ENCODE data around the gene TUBB2B. TPM values are rescaled to one million over a fixed set of nuclear protein-coding genes. Genes with fewer than 3 reads are reported as not detected.
A peak's percentile ranks its signal among the peaks of the same experiment; 100 is the strongest.

TUBB2B gene
- total and polyA plus RNA-seq, 7 donors, result 1.1 to 5.7 (median 3.4) TPM

DNA sequence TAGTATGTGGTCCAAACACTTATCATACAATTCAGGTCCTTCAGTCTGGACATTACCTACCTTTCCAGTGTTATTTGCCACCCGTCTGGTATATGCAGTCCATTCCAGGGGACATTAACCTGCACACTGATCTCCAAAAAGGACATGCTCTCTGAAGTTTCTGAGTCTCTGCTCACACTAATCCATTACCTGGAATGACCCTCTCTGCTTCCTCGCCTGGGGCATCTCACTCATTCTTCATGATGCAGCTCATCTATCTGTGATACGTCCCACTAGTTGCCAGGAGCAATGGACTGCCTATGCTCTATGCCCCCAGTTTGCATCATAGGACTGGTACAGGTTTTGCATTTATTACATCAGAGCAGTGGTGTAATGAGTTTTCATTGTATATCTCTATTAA, 5.9 kb upstream of the TUBB2B start:
- intact Hi-C loops (cut with DNase I), result no loop called here
- peaks cover 18% of the 10 kb centered on the region for H3K4me1 ChIP-seq

GRCh38 chr6:3232017-3232945, 4.8 kb upstream of the TUBB2B start:
- 20 to 35% (median 23%) methylated on average over 23 of the region's 23 CpGs for WGBS, 3 donors
- TF ChIP-seq, protein P1, sequence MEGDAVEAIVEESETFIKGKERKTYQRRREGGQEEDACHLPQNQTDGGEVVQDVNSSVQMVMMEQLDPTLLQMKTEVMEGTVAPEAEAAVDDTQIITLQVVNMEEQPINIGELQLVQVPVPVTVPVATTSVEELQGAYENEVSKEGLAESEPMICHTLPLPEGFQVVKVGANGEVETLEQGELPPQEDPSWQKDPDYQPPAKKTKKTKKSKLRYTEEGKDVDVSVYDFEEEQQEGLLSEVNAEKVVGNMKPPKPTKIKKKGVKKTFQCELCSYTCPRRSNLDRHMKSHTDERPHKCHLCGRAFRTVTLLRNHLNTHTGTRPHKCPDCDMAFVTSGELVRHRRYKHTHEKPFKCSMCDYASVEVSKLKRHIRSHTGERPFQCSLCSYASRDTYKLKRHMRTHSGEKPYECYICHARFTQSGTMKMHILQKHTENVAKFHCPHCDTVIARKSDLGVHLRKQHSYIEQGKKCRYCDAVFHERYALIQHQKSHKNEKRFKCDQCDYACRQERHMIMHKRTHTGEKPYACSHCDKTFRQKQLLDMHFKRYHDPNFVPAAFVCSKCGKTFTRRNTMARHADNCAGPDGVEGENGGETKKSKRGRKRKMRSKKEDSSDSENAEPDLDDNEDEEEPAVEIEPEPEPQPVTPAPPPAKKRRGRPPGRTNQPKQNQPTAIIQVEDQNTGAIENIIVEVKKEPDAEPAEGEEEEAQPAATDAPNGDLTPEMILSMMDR (IDR thresholded peaks at IDR 0.05), result no peak
- Histone ChIP-seq H3K4me1 (peaks cover 27% of the 10 kb centered on the region), H3K27ac (no peak overlapping the region), H3K27me3 (ENCODE audit: insufficient read depth in 3 of 3, low read length in 2 of 3) (peaks cover 0 to 97% (median 21%) of the 10 kb centered on the region in 3 donors), H3K36me3 (ENCODE audit: insufficient read depth in 1 of 2, low read depth in 1 of 2) (no peaks in the 10 kb centered on the region), H3K4me3 (peak overlapping the region; percentile 63), H3K9me3 (no peaks in the 10 kb centered on the region)
- ATAC-seq (no peak), DNase-seq (no peak)
- intact Hi-C loops (cut with DNase I), result no loop called here

More for the DNA sequence above, 5.9 kb upstream of the TUBB2B start:
- 81 to 94% (median 86%) methylated on average over 3 of the region's 3 CpGs for WGBS, 3 donors
- no peak overlapping the region for H3K27ac ChIP-seq
- TF ChIP-seq, protein P1 (IDR thresholded peaks at IDR 0.05), result no peak
- DNase-seq (no peak), ATAC-seq (no peak)
- H3K36me3 ChIP-seq (ENCODE audit: insufficient read depth in 1 of 2, low read depth in 1 of 2), result no peaks in the 10 kb centered on the region
- H3K9me3 ChIP-seq, result no peaks in the 10 kb centered on the region
- H3K4me3 ChIP-seq, result no peak overlapping the region
- peaks cover 0 to 98% (median 16%) of the 10 kb centered on the region in 3 donors for H3K27me3 ChIP-seq (ENCODE audit: insufficient read depth in 3 of 3, low read length in 2 of 3)

- H3K27ac ChIP-seq, result peak overlapping the region; percentile 5
- H3K36me3 ChIP-seq (ENCODE audit: insufficient read depth in 1 of 2, low read depth in 1 of 2), result no peaks in the 10 kb centered on the region
- intact Hi-C loops (cut with DNase I), result no loop called here
- H3K4me1 ChIP-seq, result peaks cover 36% of the 10 kb centered on the region
- TF ChIP-seq, protein P1 (IDR thresholded peaks at IDR 0.05), result no peak
- 1 to 2% (median 1%) methylated on average over 47 of the region's 47 CpGs for WGBS, 3 donors
- DNase-seq (peak; percentile 70 to 73), ATAC-seq (peak; percentile 24 to 67 (median 62))
- no peaks in the 10 kb centered on the region for H3K9me3 ChIP-seq
- H3K27me3 ChIP-seq (ENCODE audit: insufficient read depth in 3 of 3, low read length in 2 of 3), result peaks cover 0 to 97% (median 25%) of the 10 kb centered on the region in 3 donors
- peak overlapping the region; percentile 63 for H3K4me3 ChIP-seq
Measured at GRCh38 chr6:3231247-3232016, 4.0 kb upstream of the TUBB2B start.

DNA sequence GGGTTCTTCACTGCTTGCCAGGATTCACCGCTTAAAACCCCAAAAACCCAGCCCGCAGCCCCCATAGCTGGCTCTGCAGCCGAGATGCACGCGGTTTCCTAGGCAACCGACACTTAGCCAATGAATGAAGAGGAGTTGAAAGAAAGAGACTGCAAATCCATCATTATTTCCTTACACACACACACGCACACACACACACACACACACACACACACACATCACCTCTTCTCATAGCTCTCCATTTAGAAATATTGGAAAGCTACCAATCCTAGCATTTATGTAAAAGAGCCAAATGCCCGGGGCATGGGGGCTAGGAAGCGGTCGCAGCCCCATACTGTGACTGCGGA, 3.4 kb upstream of the TUBB2B start:
- Histone ChIP-seq H3K27me3 (ENCODE audit: insufficient read depth in 3 of 3, low read length in 2 of 3) (peaks cover 0 to 97% (median 30%) of the 10 kb centered on the region in 3 donors), H3K27ac (peak overlapping the region; percentile 5), H3K36me3 (ENCODE audit: insufficient read depth in 1 of 2, low read depth in 1 of 2) (no peaks in the 10 kb centered on the region), H3K4me3 (peak overlapping the region; percentile 63), H3K4me1 (peaks cover 36% of the 10 kb centered on the region), H3K9me3 (no peaks in the 10 kb centered on the region)
- 4 to 9% (median 7%) methylated on average over 11 of the region's 11 CpGs for WGBS, 3 donors
- DNase-seq (no peak), ATAC-seq (no peak)
- intact Hi-C loops (cut with DNase I), result no loop called here
- TF ChIP-seq, protein P1 (IDR thresholded peaks at IDR 0.05), result no peak

Data from psoas muscle (tissue), 8 donors.